Lower lobe of right lung (tissue), 2 donors: Measurements from ENCODE around the gene UTP11. TPM values are rescaled to one million over a fixed set of nuclear protein-coding genes. Genes with fewer than 3 reads are reported as not detected.

Experiments
- ATAC-seq, 2 donors: fragments of 200-7000 bp; cut with Tn5 transposase; one replicate each; pipeline ENCODE4 v1.9.1; 2020 to 2022; ENCODE audit warnings: mild to moderate bottlenecking in 2 of 2, moderate library complexity in 2 of 2
- DNase-seq: peaks from one replicate; pipeline ENCODE4 v3.0.0-alpha.2; 2020
- H3K27ac ChIP-seq: fragments of 200-600 bp; one replicate; pipeline ENCODE4 v1.8.0; 2022
- H3K27me3 ChIP-seq: fragments of 200-600 bp; one replicate; pipeline ENCODE4 v1.8.0; 2022; ENCODE audit warnings: low read depth
- H3K36me3 ChIP-seq: fragments of 200-600 bp; one replicate; pipeline ENCODE4 v1.8.0; 2022; ENCODE audit warnings: mild to moderate bottlenecking
- H3K4me1 ChIP-seq: fragments of 200-600 bp; one replicate; pipeline ENCODE4 v1.8.0; 2022
- H3K4me3 ChIP-seq: fragments of 200-600 bp; one replicate; pipeline ENCODE4 v1.8.0; 2022; ENCODE audit warnings: mild to moderate bottlenecking
- H3K9me3 ChIP-seq: fragments of 200-600 bp; one replicate; pipeline ENCODE4 v1.8.0; 2022
- CTCF ChIP-seq: fragments of 200-600 bp; IDR thresholded peaks from one replicate; pipeline ENCODE4 v1.8.0; 2022; ENCODE audit warnings: antibody characterized with exemption, mild to moderate bottlenecking
- intact Hi-C: fragments of 100-400 bp; cut with DNase I; formaldehyde crosslinking; loops from one replicate; pipeline ENCODE4 v1.11.0; 2022
- total RNA-seq: library from RNA; stranded (reverse); fragmentation: NEBNext Ultra II Directional; extraction: Animal tissue kit (Norgen Biotek cat#: 25700); gene quantifications from one replicate; pipeline ENCODE4 v1.2.1, GENCODE V29; 2021
- donor health status: DM: no; HTN: yes; CAD: no; lungs with severe emphysema.

The UTP11 gene
- total RNA-seq, 1 donor from 2014 or later: 22.8 TPM

GRCh38 chr1:38039331-38040088 is 27.0 kb downstream of the UTP11 start:
- H3K4me1 ChIP-seq: peaks cover 6% of the 10 kb centered on the region
- no peak for TF ChIP-seq CTCF
- no peaks in the 10 kb centered on the region for H3K9me3 ChIP-seq
- H3K4me3 ChIP-seq: no peak overlapping the region
- no peak for DNase-seq
- intact Hi-C loops: no loop called here
- no peak overlapping the region for H3K27ac ChIP-seq
- no peaks in the 10 kb centered on the region for H3K36me3 ChIP-seq
- ATAC-seq: no peak
- peaks cover 57% of the 10 kb centered on the region for H3K27me3 ChIP-seq

- intact Hi-C loops: no loop called here
These were observed 29.7 kb downstream of the UTP11 start for GRCh38 chr1:38041936-38042834.

DNA sequence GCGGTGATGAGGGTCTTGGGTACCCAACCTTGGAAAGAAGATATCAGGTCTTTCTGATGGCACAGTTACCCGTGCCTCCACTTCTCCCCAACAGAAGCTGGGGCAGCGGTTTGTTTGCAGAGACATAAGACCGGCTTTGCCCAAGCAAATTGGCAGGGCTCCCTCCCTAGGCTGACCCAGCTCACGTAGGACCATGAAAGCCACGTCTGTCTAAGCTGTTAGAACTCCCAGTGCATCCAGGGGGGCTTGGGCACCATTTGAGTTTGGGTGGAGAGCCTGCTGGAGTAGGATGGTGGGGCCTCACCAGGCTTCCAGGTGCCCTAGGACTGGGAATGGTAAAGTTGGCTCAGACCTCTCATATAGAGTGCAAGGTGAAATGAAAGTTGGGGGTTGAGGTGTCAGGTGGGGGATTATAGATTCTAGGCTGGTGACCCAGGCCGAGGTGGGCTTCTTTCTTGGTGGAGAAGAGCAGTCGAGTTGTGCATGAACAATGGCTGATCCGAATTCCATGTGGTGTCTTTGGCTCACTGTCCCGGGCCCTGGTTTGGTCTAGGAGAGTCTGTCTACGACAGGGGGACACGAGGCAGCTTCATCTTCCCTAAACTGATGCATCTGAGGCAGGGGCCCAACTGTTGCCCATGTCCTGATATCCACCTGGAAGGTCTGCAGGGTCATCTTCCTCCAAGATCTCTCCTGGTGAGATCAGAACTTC is 30.7 kb downstream of the UTP11 start:
- ATAC-seq: no peak
- Histone ChIP-seq H3K4me1 (peaks cover 26% of the 10 kb centered on the region), H3K9me3 (no peaks in the 10 kb centered on the region), H3K27ac (no peak overlapping the region), H3K4me3 (no peak overlapping the region), H3K27me3 (peaks cover 77% of the 10 kb centered on the region), H3K36me3 (no peaks in the 10 kb centered on the region)
- intact Hi-C loops: no loop called here
- DNase-seq: no peak
- no peak for TF ChIP-seq CTCF

More at GRCh38 chr1:38041936-38042834, 29.7 kb downstream of the UTP11 start:
- Histone ChIP-seq H3K27me3 (peaks cover 70% of the 10 kb centered on the region), H3K9me3 (no peaks in the 10 kb centered on the region), H3K36me3 (no peaks in the 10 kb centered on the region), H3K27ac (no peak overlapping the region), H3K4me3 (no peak overlapping the region), H3K4me1 (peaks cover 17% of the 10 kb centered on the region)
- DNase-seq (no peak), ATAC-seq (no peak)
- no peak for TF ChIP-seq CTCF

GRCh38 chr1:38044221-38045215 is 32.0 kb downstream of the UTP11 start:
- TF ChIP-seq CTCF: no peak
- H3K4me1 ChIP-seq: peaks cover 28% of the 10 kb centered on the region
- ATAC-seq: no peak
- intact Hi-C loops: no loop called here
- H3K27ac ChIP-seq: no peak overlapping the region
- no peak for DNase-seq
- peak overlapping the region; percentile 19 for H3K4me3 ChIP-seq
- H3K9me3 ChIP-seq: no peaks in the 10 kb centered on the region
- H3K27me3 ChIP-seq: peaks cover 71% of the 10 kb centered on the region
- H3K36me3 ChIP-seq: no peaks in the 10 kb centered on the region
